PC-9 (cell line): ENCODE data around the gene TACC3.

ENCODE experiments used
- EZH2 ChIP-seq: fragments of 200-600 bp; sonication (generic); IDR thresholded peaks from 2 replicates; pipeline ENCODE4 v1.8.0; 2017; ENCODE audit warnings: antibody characterized with exemption, low read depth
- TF ChIP-seq, protein P1 (sequence below): fragments of 200-600 bp; sonication (generic); conservative IDR thresholded peaks from 2 replicates; pipeline ENCODE4 v1.6.1; 2017; ENCODE audit warnings: mixed run types, antibody characterized with exemption, mild to moderate bottlenecking, moderate library complexity

DNA sequence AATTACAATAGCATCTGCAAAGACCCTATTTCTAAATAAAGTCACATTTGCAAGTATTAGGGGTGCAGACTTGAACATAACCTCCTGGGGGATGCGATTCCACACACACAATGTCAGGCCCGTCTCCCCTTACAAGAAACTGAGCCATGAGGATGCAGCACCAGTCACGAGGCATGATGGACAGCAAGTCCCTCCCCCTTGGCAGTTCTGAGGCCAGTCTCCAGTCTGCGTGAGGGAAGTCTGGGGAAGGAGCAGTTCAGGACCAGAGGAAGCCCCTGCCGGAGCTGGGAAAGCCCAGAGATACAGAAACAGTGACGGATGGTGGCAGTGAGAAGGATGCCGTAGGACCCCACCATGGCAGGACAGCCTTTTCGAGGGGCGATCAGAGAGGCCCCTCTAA is 46.6 kb upstream of the TACC3 start:
- TF ChIP-seq, protein P1, sequence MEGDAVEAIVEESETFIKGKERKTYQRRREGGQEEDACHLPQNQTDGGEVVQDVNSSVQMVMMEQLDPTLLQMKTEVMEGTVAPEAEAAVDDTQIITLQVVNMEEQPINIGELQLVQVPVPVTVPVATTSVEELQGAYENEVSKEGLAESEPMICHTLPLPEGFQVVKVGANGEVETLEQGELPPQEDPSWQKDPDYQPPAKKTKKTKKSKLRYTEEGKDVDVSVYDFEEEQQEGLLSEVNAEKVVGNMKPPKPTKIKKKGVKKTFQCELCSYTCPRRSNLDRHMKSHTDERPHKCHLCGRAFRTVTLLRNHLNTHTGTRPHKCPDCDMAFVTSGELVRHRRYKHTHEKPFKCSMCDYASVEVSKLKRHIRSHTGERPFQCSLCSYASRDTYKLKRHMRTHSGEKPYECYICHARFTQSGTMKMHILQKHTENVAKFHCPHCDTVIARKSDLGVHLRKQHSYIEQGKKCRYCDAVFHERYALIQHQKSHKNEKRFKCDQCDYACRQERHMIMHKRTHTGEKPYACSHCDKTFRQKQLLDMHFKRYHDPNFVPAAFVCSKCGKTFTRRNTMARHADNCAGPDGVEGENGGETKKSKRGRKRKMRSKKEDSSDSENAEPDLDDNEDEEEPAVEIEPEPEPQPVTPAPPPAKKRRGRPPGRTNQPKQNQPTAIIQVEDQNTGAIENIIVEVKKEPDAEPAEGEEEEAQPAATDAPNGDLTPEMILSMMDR: no peak
- TF ChIP-seq EZH2: no peak
